Keratinocyte (primary cell): ENCODE data around the gene IL21R. TPM values are rescaled to one million over a fixed set of nuclear protein-coding genes. Genes with fewer than 3 reads are reported as not detected.

ENCODE experiments used
- DNase-seq: peaks from one replicate; pipeline ENCODE4 v3.0.0-alpha.2; 2011; ENCODE audit warnings: low read depth, missing footprints, low spot score
- FAIRE-seq: peaks from 2 replicates; lab custom pipeline; 2011; peaks lifted over from hg19 to GRCh38; lab: Jason Lieb, UNC
- H2AFZ ChIP-seq: 2 replicates; pipeline ENCODE4 v1.6.0; 2012; ENCODE audit warnings: low read length, control low read depth, inconsistent platforms; ENCODE audit not compliant: control insufficient read depth
- H3K27ac ChIP-seq: 2 replicates; pipeline ENCODE4 v1.5.1; 2011; ENCODE audit warnings: low read length; ENCODE audit not compliant: control insufficient read depth, insufficient read depth
- H3K27me3 ChIP-seq: 3 replicates; pipeline ENCODE4 v1.6.0; 2011; ENCODE audit warnings: low read length; ENCODE audit not compliant: control insufficient read depth, insufficient read depth; ENCODE audit errors: extremely low read depth
- H3K36me3 ChIP-seq, 2 experiments: 2 replicates in 1 of 2; 3 replicates in 1 of 2; pipeline ENCODE4 v1.5.1; 2011; ENCODE audit warnings: low read length in 2 of 2, mild to moderate bottlenecking in 1 of 2; ENCODE audit not compliant: control insufficient read depth in 2 of 2, insufficient read depth in 2 of 2; ENCODE audit errors: extremely low read depth in 1 of 2
- H3K4me1 ChIP-seq: 3 replicates; pipeline ENCODE4 v1.5.1; 2011; ENCODE audit warnings: low read length; ENCODE audit not compliant: control insufficient read depth, insufficient read depth; ENCODE audit errors: extremely low read depth
- H3K4me2 ChIP-seq: 3 replicates; pipeline ENCODE4 v1.6.0; 2011; ENCODE audit warnings: low read depth, low read length; ENCODE audit not compliant: control insufficient read depth, insufficient read depth; ENCODE audit errors: extremely low read depth
- H3K4me3 ChIP-seq, 3 experiments: fragments of 200-600 bp in 1 of 3; sonication (generic) in 1 of 3; 2 replicates in 2 of 3; 3 replicates in 1 of 3; pipeline ENCODE4 v1.5.1; 2011 to 2016; ENCODE audit warnings: low read length in 3 of 3, mild to moderate bottlenecking in 3 of 3, control low read depth in 2 of 3, inconsistent platforms in 1 of 3, low read depth in 1 of 3, mixed read lengths in 1 of 3, mixed run types in 1 of 3, moderate library complexity in 1 of 3; ENCODE audit not compliant: control insufficient read depth in 2 of 3, insufficient read depth in 2 of 3; ENCODE audit errors: extremely low read depth in 1 of 3
- H3K79me2 ChIP-seq: 2 replicates; pipeline ENCODE4 v1.6.0; 2012; ENCODE audit warnings: low read length; ENCODE audit not compliant: control insufficient read depth, insufficient read depth
- H3K9ac ChIP-seq: 3 replicates; pipeline ENCODE4 v1.6.0; 2011; ENCODE audit warnings: low read length; ENCODE audit not compliant: control insufficient read depth, insufficient read depth; ENCODE audit errors: extremely low read depth
- H3K9me1 ChIP-seq: 3 replicates; pipeline ENCODE4 v1.6.0; 2011; ENCODE audit warnings: low read length; ENCODE audit not compliant: control insufficient read depth, insufficient read depth; ENCODE audit errors: extremely low read depth
- H3K9me3 ChIP-seq: 2 replicates; pipeline ENCODE4 v1.5.1; 2012; ENCODE audit warnings: low read depth, low read length; ENCODE audit not compliant: control insufficient read depth
- H4K20me1 ChIP-seq: 3 replicates; pipeline ENCODE4 v1.6.0; 2011; ENCODE audit warnings: low read length; ENCODE audit not compliant: control insufficient read depth, insufficient read depth; ENCODE audit errors: extremely low read depth
- CTCF ChIP-seq, 3 experiments: IDR thresholded peaks in 1 of 3; conservative IDR thresholded peaks in 1 of 3; optimal IDR thresholded peaks in 1 of 3; 2 replicates in 2 of 3; 3 replicates in 1 of 3; pipeline versions ENCODE3 to v1.5.1; 2011; ENCODE audit warnings: low read length in 3 of 3, mild to moderate bottlenecking in 3 of 3, moderate library complexity in 2 of 3, control low read depth in 1 of 3, inconsistent platforms in 1 of 3; ENCODE audit not compliant: insufficient read depth in 2 of 3; ENCODE audit errors: extremely low read depth in 1 of 3
- EZH2 ChIP-seq: IDR thresholded peaks from one replicate; pipeline ENCODE4 v1.6.1; 2012; ENCODE audit warnings: inconsistent platforms, mild to moderate bottlenecking, low read length, moderate library complexity
- dilution Hi-C: fragments of 300-500 bp; cut with MboI; formaldehyde crosslinking; loops from one replicate; pipeline ENCODE4 v1.7.0; 2020; ENCODE audit warnings: low sequenced_read_pairs; ENCODE audit not compliant: extremely low pct_ligation_motif_present
- polyA plus RNA-seq, 5 experiments: library from polyadenylated mRNA; depleted of rRNA in 3 of 5; stranded (reverse) in 3 of 5; stranded (forward) in 1 of 5; unstranded in 1 of 5; fragments of >200 nt; gene quantifications; 1 replicate in 1 of 5; 2 replicates in 3 of 5; 3 replicates in 1 of 5; pipeline versions ENCODE4 v1.2.1 to v1.2.3, GENCODE V29; 2011 to 2012; ENCODE audit warnings: missing spikeins in 2 of 5, low read depth in 1 of 5, low replicate concordance in 1 of 5

Gene IL21R
- polyA plus RNA-seq, 1 donor (not counting 4 experiments of a cell fraction or from before 2014, with no cell fraction given) = 0.12 TPM

DNA sequence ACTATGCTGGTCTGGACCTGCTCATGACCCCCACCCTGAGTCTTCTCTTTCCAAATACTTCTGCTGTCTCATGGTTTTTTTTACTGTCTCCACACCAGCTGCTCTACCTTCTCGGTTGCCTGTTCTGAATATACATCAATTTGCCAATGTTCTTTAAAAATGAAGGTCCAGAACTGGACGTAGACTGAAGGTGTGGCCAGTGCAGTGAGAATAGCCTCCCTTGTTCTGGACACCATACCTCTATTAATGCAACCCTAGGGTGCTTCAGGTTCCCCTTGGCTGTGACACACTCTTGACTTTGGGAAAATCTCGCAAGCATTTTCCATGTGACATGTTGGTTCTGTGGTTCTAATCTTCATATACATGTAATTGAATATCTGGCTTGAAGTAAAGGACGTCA, 15.3 kb upstream of the IL21R start:
- H3K9me1 ChIP-seq = no peaks in the 10 kb centered on the region
- H4K20me1 ChIP-seq = no peaks in the 10 kb centered on the region
- no peak overlapping the region for H2AFZ ChIP-seq
- H3K27ac ChIP-seq = no peak overlapping the region
- H3K9me3 ChIP-seq = no peaks in the 10 kb centered on the region
- DNase-seq (no peak), FAIRE-seq (no peak)
- H3K4me3 ChIP-seq = no peak overlapping the region
- H3K4me2 ChIP-seq = no peak overlapping the region
- H3K9ac ChIP-seq = no peak overlapping the region
- no peaks in the 10 kb centered on the region for H3K36me3 ChIP-seq
- TF ChIP-seq CTCF (optimal IDR thresholded peaks at IDR 0.05 in 1 of 3, IDR thresholded peaks at IDR 0.05 in 1 of 3, conservative IDR thresholded peaks at IDR 0.05 in 1 of 3; ENCODE audit: extremely low read depth in 1 of 3, insufficient read depth in 2 of 3, low read length in 3 of 3) (no peak), EZH2 (no peak)
- no peaks in the 10 kb centered on the region for H3K27me3 ChIP-seq
- H3K79me2 ChIP-seq = no peaks in the 10 kb centered on the region
- dilution Hi-C loops = no loop called here
- H3K4me1 ChIP-seq = no peaks in the 10 kb centered on the region

GRCh38 chr16:27387724-27388123, 14.2 kb upstream of the IL21R start:
- FAIRE-seq = no peak
- no peaks in the 10 kb centered on the region for H3K4me1 ChIP-seq
- no peak overlapping the region for H2AFZ ChIP-seq
- no peak overlapping the region for H3K4me2 ChIP-seq
- dilution Hi-C loops = no loop called here
- no peak overlapping the region for H3K9ac ChIP-seq
- no peak overlapping the region for H3K4me3 ChIP-seq
- no peak for DNase-seq
- no peaks in the 10 kb centered on the region for H3K9me3 ChIP-seq
- peaks cover 3% of the 10 kb centered on the region for H3K27me3 ChIP-seq
- H3K27ac ChIP-seq = no peak overlapping the region
- H3K9me1 ChIP-seq = no peaks in the 10 kb centered on the region
- H4K20me1 ChIP-seq = no peaks in the 10 kb centered on the region
- H3K79me2 ChIP-seq = no peaks in the 10 kb centered on the region
- no peak for TF ChIP-seq CTCF (optimal IDR thresholded peaks at IDR 0.05 in 1 of 3, IDR thresholded peaks at IDR 0.05 in 1 of 3, conservative IDR thresholded peaks at IDR 0.05 in 1 of 3; ENCODE audit: extremely low read depth in 1 of 3, insufficient read depth in 2 of 3, low read length in 3 of 3)
- TF ChIP-seq EZH2 = no peak
- H3K36me3 ChIP-seq = no peaks in the 10 kb centered on the region
